Astrocyte (in vitro differentiated cells and primary cell): ENCODE measurements around the gene PAF1. TPM values are rescaled to one million over a fixed set of nuclear protein-coding genes. Genes with fewer than 3 reads are reported as not detected.

Experiments used
- DNase-seq: peaks from one replicate; pipeline ENCODE4 v3.0.0-alpha.2; 2010; ENCODE audit warnings: low read depth
- FAIRE-seq: peaks from 2 replicates; lab custom pipeline; 2011; peaks lifted over from hg19 to GRCh38; lab: Jason Lieb, UNC
- H2AFZ ChIP-seq: 2 replicates; pipeline ENCODE4 v1.6.0; 2012; ENCODE audit warnings: low read depth, low read length, inconsistent platforms
- H3K27ac ChIP-seq: 2 replicates; pipeline ENCODE4 v1.5.1; 2011; ENCODE audit warnings: low read depth, low read length, inconsistent platforms
- H3K27me3 ChIP-seq: 2 replicates; pipeline ENCODE4 v1.6.0; 2011; ENCODE audit warnings: low read length, inconsistent platforms; ENCODE audit not compliant: insufficient read depth
- H3K36me3 ChIP-seq: 2 replicates; pipeline ENCODE4 v1.5.1; 2011; ENCODE audit warnings: low read length, inconsistent platforms; ENCODE audit not compliant: insufficient read depth
- H3K4me1 ChIP-seq: 2 replicates; pipeline ENCODE4 v1.5.1; 2011; ENCODE audit warnings: low read length, inconsistent platforms; ENCODE audit not compliant: insufficient read depth
- H3K4me2 ChIP-seq: 2 replicates; pipeline ENCODE4 v1.6.0; 2012; ENCODE audit warnings: low read length, inconsistent platforms
- H3K4me3 ChIP-seq: 2 replicates; pipeline ENCODE4 v1.5.1; 2011; ENCODE audit warnings: low read depth, mild to moderate bottlenecking, low read length, inconsistent platforms; ENCODE audit not compliant: insufficient read depth
- H3K79me2 ChIP-seq: 2 replicates; pipeline ENCODE4 v1.6.0; 2012; ENCODE audit warnings: mild to moderate bottlenecking, low read length, inconsistent platforms; ENCODE audit not compliant: insufficient read depth
- H3K9ac ChIP-seq: 2 replicates; pipeline ENCODE4 v1.6.0; 2012; ENCODE audit warnings: mild to moderate bottlenecking, low read length, inconsistent platforms
- H3K9me3 ChIP-seq: 2 replicates; pipeline ENCODE4 v1.5.1; 2012; ENCODE audit warnings: low read depth, mild to moderate bottlenecking, low read length, inconsistent platforms; ENCODE audit not compliant: insufficient read depth
- H4K20me1 ChIP-seq: 2 replicates; pipeline ENCODE4 v1.6.0; 2012; ENCODE audit warnings: low read length, inconsistent platforms; ENCODE audit not compliant: insufficient read depth
- H3K27ac Mint-ChIP-seq: one replicate; pipeline ENCODE4 v1.8.0; 2021; ENCODE audit warnings: mild to moderate bottlenecking, mixed read lengths; ENCODE audit not compliant: unreplicated experiment
- H3K27me3 Mint-ChIP-seq: one replicate; pipeline ENCODE4 v1.8.0; 2021; ENCODE audit warnings: low read depth, mixed read lengths; ENCODE audit not compliant: unreplicated experiment
- H3K36me3 Mint-ChIP-seq: one replicate; pipeline ENCODE4 v1.8.0; 2021; ENCODE audit warnings: low read depth, mixed read lengths; ENCODE audit not compliant: unreplicated experiment
- H3K4me1 Mint-ChIP-seq: one replicate; pipeline ENCODE4 v1.8.0; 2021; ENCODE audit warnings: low read depth, mixed read lengths; ENCODE audit not compliant: unreplicated experiment
- H3K4me3 Mint-ChIP-seq: one replicate; pipeline ENCODE4 v1.8.0; 2021; ENCODE audit warnings: mild to moderate bottlenecking, moderate library complexity, mixed read lengths; ENCODE audit not compliant: unreplicated experiment
- H3K9me3 Mint-ChIP-seq: one replicate; pipeline ENCODE4 v1.8.0; 2021; ENCODE audit warnings: mild to moderate bottlenecking, mixed read lengths; ENCODE audit not compliant: unreplicated experiment
- EZH2 ChIP-seq: IDR thresholded peaks from 2 replicates; pipeline ENCODE4 v1.6.1; 2012; ENCODE audit warnings: mild to moderate bottlenecking, low read length, inconsistent platforms; ENCODE audit not compliant: insufficient read depth
- total RNA-seq: library from RNA; stranded (reverse); gene quantifications from 2 replicates; pipeline ENCODE4 v1.2.1, GENCODE V29; 2021
- TF ChIP-seq, protein P1 (sequence below): IDR thresholded peaks from 2 replicates; pipeline ENCODE4 v1.5.1; 2011; ENCODE audit warnings: low read depth, mild to moderate bottlenecking, inconsistent platforms, low read length, moderate library complexity; ENCODE audit not compliant: insufficient read depth

PAF1 gene
- total RNA-seq, 1 donor from 2014 or later, result 43.2 TPM

DNA sequence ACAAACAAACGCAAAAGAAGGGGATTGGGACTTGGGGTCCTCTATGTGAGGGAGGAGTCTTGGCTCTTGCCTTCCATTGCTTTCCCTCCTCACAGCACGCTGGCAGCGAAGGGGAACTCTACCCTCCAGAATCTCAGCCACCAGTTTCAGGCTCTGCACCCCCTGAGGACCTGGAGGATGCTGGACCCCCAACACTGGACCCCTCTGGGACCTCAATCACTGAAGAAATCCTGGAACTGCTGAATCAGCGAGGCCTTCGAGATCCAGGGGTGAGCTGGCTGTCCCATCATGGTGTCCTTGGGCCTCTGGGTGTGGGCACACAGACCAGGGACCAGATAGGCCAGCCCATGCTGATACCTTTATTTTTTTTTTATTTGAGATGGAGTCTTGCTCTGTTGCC, 31.1 kb upstream of the PAF1 start:
- no peaks in the 10 kb centered on the region for H3K9me3 ChIP-seq
- H3K4me2 ChIP-seq, result no peak overlapping the region
- Mint-ChIP-seq H3K27ac (no peak overlapping the region), H3K4me3 (no peak overlapping the region), H3K4me1 (peaks cover 7% of the 10 kb centered on the region), H3K27me3 (no peaks in the 10 kb centered on the region), H3K9me3 (no peaks in the 10 kb centered on the region), H3K36me3 (peaks cover 38% of the 10 kb centered on the region)
- TF ChIP-seq, protein P1, sequence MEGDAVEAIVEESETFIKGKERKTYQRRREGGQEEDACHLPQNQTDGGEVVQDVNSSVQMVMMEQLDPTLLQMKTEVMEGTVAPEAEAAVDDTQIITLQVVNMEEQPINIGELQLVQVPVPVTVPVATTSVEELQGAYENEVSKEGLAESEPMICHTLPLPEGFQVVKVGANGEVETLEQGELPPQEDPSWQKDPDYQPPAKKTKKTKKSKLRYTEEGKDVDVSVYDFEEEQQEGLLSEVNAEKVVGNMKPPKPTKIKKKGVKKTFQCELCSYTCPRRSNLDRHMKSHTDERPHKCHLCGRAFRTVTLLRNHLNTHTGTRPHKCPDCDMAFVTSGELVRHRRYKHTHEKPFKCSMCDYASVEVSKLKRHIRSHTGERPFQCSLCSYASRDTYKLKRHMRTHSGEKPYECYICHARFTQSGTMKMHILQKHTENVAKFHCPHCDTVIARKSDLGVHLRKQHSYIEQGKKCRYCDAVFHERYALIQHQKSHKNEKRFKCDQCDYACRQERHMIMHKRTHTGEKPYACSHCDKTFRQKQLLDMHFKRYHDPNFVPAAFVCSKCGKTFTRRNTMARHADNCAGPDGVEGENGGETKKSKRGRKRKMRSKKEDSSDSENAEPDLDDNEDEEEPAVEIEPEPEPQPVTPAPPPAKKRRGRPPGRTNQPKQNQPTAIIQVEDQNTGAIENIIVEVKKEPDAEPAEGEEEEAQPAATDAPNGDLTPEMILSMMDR, result no peak
- TF ChIP-seq EZH2, result no peak
- H3K36me3 ChIP-seq, result peaks cover 29% of the 10 kb centered on the region
- peaks cover 63% of the 10 kb centered on the region for H4K20me1 ChIP-seq
- H2AFZ ChIP-seq, result no peak overlapping the region
- no peak for FAIRE-seq
- no peaks in the 10 kb centered on the region for H3K4me1 ChIP-seq
- no peaks in the 10 kb centered on the region for H3K27me3 ChIP-seq
- H3K9ac ChIP-seq, result no peak overlapping the region
- H3K4me3 ChIP-seq, result no peak overlapping the region
- H3K79me2 ChIP-seq, result peaks cover 33% of the 10 kb centered on the region
- no peak for DNase-seq
- H3K27ac ChIP-seq, result no peak overlapping the region

DNA sequence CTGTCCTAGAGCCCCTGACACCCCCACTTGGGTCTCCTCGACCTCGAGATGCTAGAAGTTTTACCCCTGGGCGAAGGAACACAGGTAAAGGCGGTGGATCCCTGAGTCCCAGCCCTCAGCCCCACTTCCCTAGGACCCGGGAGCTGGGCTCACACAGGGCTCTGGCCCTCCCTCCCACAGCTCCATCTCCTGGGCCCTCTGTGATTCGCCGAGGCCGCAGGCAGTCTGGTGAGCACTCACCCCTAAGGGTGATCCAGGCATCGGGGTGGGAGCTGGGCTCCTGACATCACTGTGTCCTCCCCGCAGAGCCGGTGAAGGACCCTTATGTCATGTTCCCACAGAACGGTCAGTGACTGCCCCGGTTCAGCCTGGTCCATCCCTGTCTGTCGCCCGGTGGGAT, 29.9 kb upstream of the PAF1 start:
- H3K9ac ChIP-seq, result no peak overlapping the region
- Mint-ChIP-seq H3K36me3 (peaks cover 36% of the 10 kb centered on the region), H3K9me3 (no peaks in the 10 kb centered on the region), H3K4me3 (no peak overlapping the region), H3K27me3 (no peaks in the 10 kb centered on the region), H3K4me1 (no peaks in the 10 kb centered on the region), H3K27ac (no peak overlapping the region)
- no peak for DNase-seq
- H3K4me2 ChIP-seq, result no peak overlapping the region
- H3K27ac ChIP-seq, result no peak overlapping the region
- TF ChIP-seq, protein P1, result no peak
- TF ChIP-seq EZH2, result no peak
- peaks cover 42% of the 10 kb centered on the region for H3K79me2 ChIP-seq
- no peak for FAIRE-seq
- no peaks in the 10 kb centered on the region for H3K9me3 ChIP-seq
- no peaks in the 10 kb centered on the region for H3K4me1 ChIP-seq
- H2AFZ ChIP-seq, result no peak overlapping the region
- H3K36me3 ChIP-seq, result peaks cover 29% of the 10 kb centered on the region
- no peaks in the 10 kb centered on the region for H3K27me3 ChIP-seq
- H3K4me3 ChIP-seq, result no peak overlapping the region
- H4K20me1 ChIP-seq, result peaks cover 70% of the 10 kb centered on the region

DNA sequence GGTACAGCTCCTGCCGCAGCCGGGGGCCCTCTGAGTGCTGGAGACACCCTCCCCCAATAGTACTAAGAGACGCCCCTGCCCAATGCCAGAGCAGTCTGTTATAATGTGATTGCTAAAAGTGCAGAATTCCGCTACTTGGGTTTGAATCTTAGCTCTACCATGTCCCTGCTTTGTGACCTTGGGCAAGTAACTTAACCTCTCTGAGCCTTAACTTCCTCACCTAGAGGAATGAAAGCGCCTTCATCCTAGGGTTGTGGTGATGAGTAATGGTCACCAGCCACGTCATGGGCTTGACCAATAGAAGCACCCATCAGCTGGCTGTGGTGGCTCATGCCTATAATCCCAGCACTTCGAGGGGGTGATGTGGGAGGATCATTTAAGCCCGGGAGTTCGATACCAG, 28.1 kb upstream of the PAF1 start:
- no peak overlapping the region for H3K9ac ChIP-seq
- no peaks in the 10 kb centered on the region for H3K27me3 Mint-ChIP-seq
- H2AFZ ChIP-seq, result no peak overlapping the region
- TF ChIP-seq EZH2, result no peak
- TF ChIP-seq, protein P1, result no peak
- peaks cover 12% of the 10 kb centered on the region for H3K4me1 Mint-ChIP-seq
- H3K36me3 Mint-ChIP-seq, result peaks cover 25% of the 10 kb centered on the region
- H3K27me3 ChIP-seq, result no peaks in the 10 kb centered on the region
- no peaks in the 10 kb centered on the region for H3K9me3 Mint-ChIP-seq
- H3K4me2 ChIP-seq, result no peak overlapping the region
- H3K4me1 ChIP-seq, result peaks cover 15% of the 10 kb centered on the region
- no peak overlapping the region for H3K4me3 ChIP-seq
- no peak overlapping the region for H3K4me3 Mint-ChIP-seq
- H3K9me3 ChIP-seq, result no peaks in the 10 kb centered on the region
- peak overlapping the region; percentile 18 for H3K27ac Mint-ChIP-seq
- FAIRE-seq (no peak), DNase-seq (no peak)
- H4K20me1 ChIP-seq, result peaks cover 72% of the 10 kb centered on the region
- peaks cover 58% of the 10 kb centered on the region for H3K79me2 ChIP-seq
- H3K36me3 ChIP-seq, result peaks cover 22% of the 10 kb centered on the region
- no peak overlapping the region for H3K27ac ChIP-seq
